ENCODE measurements around the gene LRP1-AS. TPM values are rescaled to one million over a fixed set of nuclear protein-coding genes. Genes with fewer than 3 reads are reported as not detected.
A peak's percentile ranks its signal among the peaks of the same experiment; 100 is the strongest.

LRP1-AS gene
- total RNA-seq, 1 experiment from 2014 or later = not detected

DNA sequence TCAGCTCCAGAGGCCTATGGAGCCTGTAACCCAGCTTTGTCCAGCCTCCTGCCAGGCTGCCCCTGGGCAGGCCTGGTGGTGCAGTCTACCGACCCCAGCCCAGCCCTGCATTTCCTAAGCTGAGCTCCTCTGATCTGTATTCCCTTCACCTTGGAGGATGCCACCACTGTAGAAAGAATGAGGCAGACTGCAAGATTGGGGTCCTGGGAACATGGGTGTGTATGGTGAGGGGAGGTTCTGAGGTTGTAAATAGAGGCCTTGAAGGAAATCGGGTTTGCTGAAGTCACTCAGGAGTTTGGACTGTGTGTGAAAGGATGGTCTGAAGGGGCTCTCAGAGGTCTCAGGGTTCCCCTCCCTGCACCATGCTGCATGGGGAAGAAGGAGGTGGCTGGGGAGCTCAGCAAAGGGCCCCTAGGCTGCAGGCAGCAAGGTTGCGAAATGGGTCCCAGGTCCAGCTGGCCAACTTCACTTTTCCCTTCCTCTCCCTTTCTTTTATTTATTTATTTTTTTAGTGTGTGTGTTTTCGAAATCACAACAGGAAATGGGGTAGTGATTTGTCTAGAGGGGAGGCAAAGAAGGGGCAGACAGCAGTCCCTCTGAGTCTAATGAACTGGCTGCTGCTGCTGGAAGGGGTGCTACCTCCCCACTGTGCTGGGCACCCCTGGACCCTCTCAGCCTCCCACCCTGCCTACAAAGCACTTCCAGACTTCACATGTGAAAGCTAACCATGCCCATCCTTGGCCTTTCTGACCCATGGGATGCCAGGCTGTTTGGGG, 1.2 kb upstream of the LRP1-AS start:
- in situ Hi-C loops (cut with HindIII; ENCODE audit: low sequenced_read_pairs) = no loop called here
- DNase-seq (ENCODE audit: low spot score) = no peak

DNA sequence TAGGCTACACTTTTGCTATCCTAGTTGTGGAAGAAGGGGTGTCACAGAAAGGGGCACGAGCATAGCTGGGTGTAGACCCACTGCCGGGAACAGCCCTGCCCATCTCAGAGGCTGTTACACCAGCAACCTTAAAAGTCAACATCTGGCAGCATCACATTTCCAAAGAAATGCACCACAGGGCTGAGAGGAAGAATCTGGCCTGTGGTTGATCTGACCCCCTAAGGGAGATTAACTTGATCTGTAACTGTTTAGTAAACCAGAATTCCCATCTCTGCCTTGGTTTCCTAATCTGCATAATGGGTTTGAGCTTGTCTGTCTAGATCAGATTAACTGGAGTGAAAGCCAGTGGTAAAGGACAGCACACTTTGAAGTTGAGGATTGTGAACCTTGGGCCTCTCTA, 1.3 kb downstream of the LRP1-AS start:
- no peak for DNase-seq (ENCODE audit: low spot score)
- in situ Hi-C loops (cut with HindIII; ENCODE audit: low sequenced_read_pairs) = no loop called here

DNA sequence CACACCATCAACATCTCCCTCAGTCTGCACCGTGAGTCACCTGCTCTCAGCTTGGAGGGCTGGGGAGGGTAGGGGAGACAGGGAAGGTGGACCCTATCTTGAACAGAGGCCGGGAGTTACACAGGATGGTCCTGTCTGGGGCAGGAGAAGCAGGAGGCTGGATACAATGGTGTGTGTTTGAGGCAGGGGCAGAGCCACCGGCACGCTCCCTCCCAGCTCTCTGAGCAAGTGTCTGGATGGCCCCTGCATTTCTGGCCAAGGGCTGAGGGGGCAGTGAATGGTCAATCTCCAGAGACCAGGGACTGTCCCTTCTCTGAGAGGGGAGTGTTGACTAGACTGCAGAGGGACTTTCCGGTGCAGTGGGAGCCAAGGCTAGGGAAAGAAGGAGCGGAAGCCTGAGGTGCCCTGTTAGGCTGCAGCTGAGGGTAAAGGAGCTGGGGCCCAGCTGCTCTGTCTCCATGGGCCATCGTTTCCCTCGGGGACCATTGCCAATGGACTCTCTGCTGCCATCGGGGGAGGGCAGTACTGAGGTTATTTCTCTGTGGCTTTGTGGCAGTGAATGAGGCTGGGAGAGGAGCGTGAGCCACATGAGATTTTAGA, 1.9 kb downstream of the LRP1-AS start:
- in situ Hi-C loops (cut with HindIII; ENCODE audit: low sequenced_read_pairs) = no loop called here
- DNase-seq (ENCODE audit: low spot score) = no peak

DNA sequence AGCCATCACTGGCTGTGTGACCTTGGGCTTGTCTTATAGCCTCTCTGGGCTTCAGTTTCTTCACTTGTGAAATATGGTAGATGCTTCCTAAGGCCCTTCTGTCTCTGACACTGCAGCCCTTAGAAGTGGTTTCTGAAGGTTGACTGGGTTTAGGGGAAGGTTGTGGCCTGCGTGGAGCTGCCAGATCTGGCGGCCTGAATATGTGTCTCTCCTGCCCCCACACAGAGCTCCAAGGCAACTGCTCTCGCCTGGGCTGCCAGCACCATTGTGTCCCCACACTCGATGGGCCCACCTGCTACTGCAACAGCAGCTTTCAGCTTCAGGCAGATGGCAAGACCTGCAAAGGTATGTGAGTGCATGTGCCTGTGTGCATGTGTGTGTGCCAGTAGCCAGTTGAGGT, 4.0 kb downstream of the LRP1-AS start:
- in situ Hi-C loops (cut with HindIII; ENCODE audit: low sequenced_read_pairs) = no loop called here
- peak; percentile 67 for DNase-seq (ENCODE audit: low spot score)

DNA sequence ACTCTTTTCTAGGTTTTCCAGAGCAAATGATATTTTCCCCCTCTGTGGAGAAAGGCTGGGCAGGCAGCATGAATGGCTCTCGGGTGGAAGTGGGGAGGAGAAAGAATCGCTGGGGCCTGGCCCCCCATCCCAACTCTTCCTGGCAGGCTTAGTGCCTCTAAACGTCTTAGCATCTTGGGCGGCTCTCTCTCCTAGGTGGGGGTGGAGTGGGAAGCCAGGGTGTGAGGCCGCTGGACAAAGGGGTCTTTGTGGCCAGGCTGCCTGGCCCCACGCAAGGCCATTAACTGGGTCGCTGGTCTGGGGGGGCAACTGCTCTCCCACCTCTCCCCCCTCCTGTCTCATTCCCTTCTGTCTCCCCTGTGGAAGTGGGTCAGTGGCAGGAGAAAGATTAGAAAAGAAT, 4.7 kb downstream of the LRP1-AS start:
- in situ Hi-C loops (cut with HindIII; ENCODE audit: low sequenced_read_pairs) = no loop called here
- peak; percentile 36 for DNase-seq (ENCODE audit: low spot score)

DNA sequence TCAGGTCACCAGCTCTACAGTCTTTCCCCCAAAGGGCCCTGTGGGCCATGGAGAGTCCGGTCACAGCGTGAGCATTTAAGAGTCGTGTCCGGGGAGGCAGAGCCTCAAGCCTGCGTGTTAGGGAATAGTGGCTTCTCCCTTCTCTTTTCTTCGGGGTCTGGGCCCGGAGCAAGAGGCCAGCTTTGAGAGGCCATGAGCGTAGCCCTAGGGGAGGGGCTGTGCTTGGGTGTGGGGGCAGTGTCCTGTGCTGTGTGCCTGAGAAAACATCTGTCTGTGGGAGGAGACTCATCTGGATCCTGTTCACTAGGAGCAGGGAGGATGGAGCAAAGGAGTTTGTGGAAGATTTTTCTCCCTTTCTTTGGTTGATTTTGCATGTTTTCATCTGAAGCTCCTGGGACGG, 5.3 kb downstream of the LRP1-AS start:
- in situ Hi-C loops (cut with HindIII; ENCODE audit: low sequenced_read_pairs) = no loop called here
- no peak for DNase-seq (ENCODE audit: low spot score)

DNA sequence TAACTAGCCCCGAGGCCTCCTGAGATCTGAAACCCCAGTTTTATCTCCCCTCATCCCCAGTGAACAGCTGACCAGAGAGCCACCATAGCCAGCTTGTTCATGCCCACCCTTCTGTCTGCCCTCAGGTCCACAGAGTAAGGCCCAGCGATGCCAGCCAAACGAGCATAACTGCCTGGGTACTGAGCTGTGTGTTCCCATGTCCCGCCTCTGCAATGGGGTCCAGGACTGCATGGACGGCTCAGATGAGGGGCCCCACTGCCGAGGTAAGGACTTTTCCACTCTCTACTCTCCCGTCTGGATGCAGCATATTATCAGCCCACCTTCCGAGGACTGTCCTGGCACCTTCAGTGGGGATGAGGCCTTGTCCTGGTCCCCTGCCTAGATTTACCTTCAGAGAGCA, 6.2 kb downstream of the LRP1-AS start:
- in situ Hi-C loops (cut with HindIII; ENCODE audit: low sequenced_read_pairs) = no loop called here
- no peak for DNase-seq (ENCODE audit: low spot score)

DNA sequence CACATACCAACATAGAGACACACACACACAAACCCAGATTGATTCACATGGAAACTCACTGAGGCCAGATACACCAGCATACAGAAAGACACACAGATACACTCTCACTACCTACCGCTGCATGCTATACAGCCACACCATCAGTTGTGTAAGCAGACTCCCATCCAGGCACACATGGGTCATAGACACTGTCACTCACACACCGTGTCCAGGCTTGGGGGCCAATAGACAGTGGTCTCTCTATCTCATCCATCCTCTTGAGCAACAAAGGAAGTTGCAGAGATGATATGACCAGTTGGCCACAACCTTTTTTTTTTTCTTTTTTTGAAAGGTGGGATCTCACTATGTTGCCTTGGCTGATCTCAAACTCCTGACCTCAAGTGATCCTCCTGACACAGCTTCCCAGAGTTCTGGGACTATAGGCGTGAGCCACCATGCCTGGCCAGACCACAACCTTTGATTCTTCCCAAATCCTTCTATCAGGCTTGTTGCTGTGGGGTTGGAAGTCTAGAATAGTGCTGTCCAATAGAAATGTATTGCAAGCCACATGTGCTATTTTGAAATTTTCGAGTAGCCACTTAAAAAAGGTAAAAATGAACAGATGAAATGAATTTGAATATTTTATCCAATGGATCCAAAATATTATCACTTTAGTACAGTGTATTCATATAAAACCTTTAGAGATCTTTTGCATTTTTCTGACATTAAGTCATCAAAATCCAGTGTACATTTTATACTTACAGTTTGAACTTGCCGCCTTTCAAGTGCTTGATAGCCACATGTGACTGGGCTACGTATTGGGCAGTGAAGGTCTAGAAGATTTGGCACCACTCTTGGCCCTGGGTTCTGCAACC, 7.4 kb downstream of the LRP1-AS start:
- in situ Hi-C loops (cut with HindIII; ENCODE audit: low sequenced_read_pairs) = no loop called here
- no peak for DNase-seq (ENCODE audit: low spot score)

DNA sequence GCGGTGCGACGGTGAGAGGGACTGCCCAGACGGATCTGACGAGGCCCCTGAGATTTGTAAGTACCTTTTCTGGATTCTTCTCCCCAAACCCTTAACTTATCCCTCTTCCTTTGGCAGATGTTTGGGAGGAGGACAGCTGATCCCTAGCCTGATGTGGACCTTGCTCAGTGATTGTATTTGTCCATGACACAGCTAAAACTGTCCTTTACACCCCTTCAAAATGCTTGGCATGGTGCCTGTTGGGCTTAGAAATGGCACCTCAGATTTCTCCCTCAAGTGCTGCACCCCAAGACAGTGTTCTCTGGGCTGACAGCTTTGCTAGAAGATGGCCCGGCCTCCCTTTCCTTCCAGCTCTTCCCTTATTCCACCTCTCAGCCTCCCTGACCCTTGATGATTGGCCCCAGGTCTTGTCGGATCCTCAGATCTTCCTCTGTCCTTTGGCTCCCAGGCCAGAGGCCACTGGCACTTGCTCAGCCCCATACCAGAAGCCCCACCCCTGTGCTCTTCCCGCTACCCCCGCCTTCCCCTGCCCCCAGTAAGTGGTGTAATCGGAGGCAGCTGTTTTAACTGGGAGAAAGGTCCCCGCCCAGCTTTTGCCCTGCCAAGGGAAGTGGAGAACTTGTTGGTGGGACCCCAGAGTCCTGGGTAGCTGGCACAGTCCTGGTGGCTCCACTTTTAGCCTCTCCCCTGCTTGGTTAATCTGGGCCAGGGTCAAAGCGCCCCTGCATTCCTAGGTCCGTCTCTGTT, 8.7 kb downstream of the LRP1-AS start:
- no peak for DNase-seq (ENCODE audit: low spot score)
- in situ Hi-C loops (cut with HindIII; ENCODE audit: low sequenced_read_pairs) = no loop called here

DNA sequence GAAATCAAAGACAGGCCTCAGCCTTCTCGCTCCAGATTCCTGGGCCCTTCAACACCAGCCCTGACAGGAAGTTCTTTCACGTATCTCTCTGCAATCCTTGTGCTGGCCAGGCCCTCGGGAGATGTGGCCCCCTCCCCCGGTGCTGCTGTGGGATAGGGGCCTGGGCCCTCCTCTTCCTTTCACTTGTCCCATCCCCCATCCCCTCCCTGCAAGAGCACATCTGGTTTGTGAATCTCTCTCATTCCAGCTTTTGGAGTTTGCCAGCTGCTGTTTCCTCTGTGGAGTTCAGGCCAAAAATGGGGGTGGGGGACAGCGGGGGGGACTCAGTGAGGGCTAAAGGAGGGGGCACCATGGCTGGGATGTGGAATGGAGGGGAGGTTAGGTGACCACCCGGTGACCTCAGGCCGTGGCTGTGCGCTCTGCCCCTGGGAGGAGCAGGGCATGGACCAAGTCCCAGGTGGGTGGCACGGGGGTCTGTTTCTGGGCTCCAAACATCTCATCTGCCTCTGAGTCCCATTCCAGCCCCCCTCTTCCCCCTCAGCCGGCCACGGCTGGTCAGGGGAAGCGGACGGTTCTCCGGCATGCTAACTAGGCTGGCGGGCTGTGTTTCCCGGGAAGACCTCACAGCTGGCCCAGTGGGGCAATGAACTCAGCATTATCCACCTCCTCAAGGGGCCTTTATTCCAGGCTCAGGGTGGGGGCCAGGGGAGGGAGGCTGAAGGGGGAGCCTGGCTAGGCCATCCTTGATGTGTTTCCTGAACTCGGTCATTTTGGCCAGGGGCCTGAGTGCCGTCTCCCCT, 11.7 kb downstream of the LRP1-AS start:
- DNase-seq (ENCODE audit: low spot score) = no peak
- in situ Hi-C loops (cut with HindIII; ENCODE audit: low sequenced_read_pairs) = no loop called here

DNA sequence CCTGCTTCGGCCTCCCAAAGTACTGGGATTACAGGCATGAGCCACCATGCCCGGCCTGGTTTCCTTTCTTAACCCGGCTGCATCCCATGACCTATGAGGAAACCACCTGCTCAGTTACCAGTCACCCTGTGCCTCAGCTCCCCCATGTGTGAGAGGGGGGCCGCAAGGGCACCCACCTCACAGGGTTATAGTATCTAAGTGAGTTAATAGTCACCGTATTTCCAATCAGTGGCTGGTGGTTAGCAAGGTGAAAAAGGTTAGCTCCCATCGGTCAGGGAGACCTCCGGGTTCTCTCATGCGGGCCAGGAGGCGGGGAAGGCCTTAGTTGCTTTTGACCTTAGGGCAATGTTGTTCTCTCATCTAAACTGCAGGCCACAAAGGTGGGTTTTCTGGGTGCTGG, 12.5 kb downstream of the LRP1-AS start:
- DNase-seq (ENCODE audit: low spot score) = no peak
- in situ Hi-C loops (cut with HindIII; ENCODE audit: low sequenced_read_pairs) = no loop called here

DNA sequence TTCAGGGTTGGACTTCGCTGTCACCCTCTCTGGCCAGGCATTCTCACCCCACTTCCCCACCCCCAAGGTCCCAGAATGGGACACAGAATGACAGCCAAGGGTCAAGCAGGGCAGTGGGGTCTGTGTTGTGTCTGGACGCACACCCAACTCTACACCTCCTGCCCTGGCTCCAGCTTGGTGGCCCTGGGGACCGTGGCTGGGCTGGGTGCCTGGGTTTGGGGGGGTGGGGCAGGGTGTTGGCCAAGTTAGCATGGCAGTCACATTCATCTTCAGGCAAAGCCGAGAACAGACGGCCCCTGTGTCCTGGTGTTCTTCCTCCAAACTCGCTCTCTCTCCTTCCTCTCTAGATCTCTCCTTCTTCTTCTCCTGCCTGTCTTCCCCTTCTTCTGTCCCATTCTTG, 13.5 kb downstream of the LRP1-AS start:
- no peak for DNase-seq (ENCODE audit: low spot score)
- in situ Hi-C loops (cut with HindIII; ENCODE audit: low sequenced_read_pairs) = no loop called here

DNA sequence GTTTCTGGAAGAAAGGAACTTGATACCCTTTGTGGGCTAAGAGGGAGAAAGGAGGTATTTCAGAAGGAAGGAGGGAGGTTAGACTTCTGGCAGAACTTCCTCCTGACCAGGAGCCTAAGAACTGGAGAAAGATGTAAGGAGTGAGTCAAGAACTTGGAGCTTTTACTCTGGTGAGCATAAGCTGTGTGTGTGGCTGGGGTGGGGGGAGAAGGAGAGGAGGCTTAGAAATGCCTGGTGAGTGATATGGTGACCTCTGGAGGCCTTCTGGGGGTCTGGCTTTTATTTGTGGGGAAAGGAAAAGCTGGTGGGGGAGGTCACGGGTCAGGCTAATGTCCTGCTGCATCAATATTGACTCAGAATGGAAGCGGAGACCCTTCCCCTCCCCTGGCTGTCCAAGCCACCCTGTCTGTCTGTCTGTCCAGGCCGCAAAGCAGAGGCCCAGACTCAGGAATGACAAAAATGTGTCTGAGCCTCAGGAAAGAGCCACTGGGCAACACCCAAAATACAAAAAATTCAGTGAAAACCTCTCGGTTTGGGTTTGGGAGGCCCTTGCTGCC, 14.3 kb downstream of the LRP1-AS start:
- DNase-seq (ENCODE audit: low spot score) = no peak
- in situ Hi-C loops (cut with HindIII; ENCODE audit: low sequenced_read_pairs) = no loop called here

DNA sequence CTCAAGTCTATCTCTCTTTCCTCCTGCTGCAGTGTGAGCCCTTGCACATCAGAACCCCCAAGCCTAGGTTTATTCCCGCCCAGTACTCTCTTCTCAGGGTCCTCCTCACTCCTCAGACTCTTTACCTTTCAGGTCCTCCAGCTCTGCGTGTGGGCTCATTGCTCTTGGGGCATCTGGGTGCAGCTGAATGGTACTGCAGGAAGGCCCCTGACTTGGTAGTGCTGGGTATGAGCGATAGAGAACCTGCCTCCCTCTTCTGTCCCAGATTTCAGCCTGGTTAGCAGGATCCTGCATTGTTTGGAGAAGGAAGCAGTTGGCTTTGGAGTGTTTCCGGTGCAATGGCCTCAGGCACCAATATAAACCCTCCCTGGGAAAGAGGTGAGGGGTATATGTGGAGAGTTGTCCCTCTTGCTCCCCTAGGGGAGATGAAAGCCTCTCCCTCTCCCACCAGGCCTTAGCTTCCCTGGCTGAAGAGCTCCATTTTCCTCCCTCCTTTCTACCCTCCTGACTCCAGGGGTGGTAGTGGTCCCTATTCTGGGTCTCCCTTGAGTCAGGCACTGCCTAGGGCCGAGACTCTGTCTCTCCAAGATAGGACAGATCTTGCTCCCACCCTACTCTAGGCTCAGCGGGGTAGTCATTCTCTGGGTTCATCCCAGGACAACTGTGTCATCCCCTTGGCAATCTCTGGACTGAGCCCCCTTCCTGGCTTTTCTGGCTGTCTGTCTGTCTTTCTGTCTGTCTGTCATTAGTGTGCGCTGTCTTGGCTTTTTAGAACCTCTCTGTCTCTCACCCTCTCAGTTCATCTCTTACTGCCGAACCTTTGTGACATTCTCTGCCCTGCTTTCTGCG, 15.3 kb downstream of the LRP1-AS start:
- peak; percentile 23 for DNase-seq (ENCODE audit: low spot score)
- in situ Hi-C loops (cut with HindIII; ENCODE audit: low sequenced_read_pairs) = no loop called here

DNA sequence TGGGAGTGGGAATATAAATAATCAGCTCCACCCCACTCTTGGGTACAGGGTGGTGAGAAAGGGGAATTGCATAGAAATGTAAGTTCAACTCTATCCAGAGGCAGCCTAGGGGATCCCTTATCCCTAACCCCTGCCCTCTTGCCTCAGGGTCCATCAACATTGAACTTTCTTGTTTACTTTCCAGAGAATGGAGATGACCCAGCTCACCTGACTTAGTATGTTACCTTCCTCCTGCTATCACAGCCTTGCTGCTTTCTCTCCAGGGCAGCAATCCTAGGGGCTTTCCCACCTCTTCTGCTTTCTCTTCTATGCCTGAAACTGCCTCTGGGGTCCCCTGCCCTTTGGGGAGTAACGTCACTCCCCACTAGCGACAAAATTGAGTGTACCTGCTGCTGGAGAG, 16.5 kb downstream of the LRP1-AS start:
- in situ Hi-C loops (cut with HindIII; ENCODE audit: low sequenced_read_pairs) = no loop called here
- DNase-seq (ENCODE audit: low spot score) = no peak

DNA sequence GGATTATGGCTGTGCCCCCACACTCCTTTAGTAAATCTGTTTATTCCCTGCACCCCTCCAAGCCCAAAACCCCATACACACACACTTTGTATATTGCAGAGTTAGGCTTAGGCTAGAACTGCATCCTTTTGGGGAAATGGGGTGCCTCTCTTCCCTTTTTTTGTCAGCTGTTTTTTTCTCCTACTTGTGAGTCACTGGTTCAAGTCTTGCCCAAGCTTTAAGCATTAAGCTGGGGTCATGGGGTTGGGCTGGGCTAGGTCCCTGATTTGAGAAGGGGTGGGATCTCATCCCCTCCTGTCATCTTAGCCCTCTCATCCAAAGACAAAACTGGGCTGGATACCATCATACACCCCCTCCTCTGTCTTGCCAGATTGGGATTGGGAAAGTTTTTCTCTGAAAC, 17.5 kb downstream of the LRP1-AS start:
- in situ Hi-C loops (cut with HindIII; ENCODE audit: low sequenced_read_pairs) = no loop called here
- DNase-seq (ENCODE audit: low spot score) = no peak

DNA sequence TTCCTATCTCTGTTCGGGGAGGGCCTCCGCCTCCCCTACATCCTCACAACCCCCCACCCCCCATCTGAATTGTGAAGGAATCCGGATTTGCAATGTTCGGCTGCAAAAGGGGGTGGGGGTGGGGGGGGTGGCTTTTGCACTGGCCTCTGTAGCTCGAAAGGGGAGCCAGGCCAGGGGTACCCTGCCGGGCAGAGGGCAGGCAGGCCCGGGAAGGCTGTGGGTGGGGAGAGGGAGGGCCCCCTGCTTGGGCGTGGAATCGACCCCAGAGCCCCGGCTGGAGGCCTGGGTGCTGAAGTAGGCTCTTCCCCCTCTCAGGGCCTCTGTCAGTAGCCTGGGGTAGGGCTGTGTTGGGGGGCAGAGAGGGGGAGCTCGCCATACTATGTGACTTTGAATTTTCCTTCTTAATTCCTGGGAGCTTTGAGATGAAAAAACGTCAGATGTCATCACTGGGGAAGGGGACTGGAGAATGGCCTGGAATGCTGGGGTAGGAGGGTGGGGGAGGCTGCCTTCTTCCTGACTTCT, 18.0 kb downstream of the LRP1-AS start:
- in situ Hi-C loops (cut with HindIII; ENCODE audit: low sequenced_read_pairs) = no loop called here
- DNase-seq (ENCODE audit: low spot score) = no peak

Data from G401 (cell line).